Activated gamma-delta T cell treated with anti-CD3 and anti-CD28 coated beads, Interleukin-2, amount 50 U/mL, for 16 hours (primary cell): ENCODE measurements around the gene EIF2S3B.

Experiments
- DNase-seq: peaks from one replicate; pipeline ENCODE4 v3.0.0-alpha.2; 2020; ENCODE audit warnings: low read depth

Gene EIF2S3B

GRCh38 chr12:10554756-10555481 is 49.2 kb downstream of the EIF2S3B start:
- DNase-seq, result no peak

GRCh38 chr12:10557329-10557728 is 51.6 kb downstream of the EIF2S3B start:
- no peak for DNase-seq

GRCh38 chr12:10557766-10558165 is 52.1 kb downstream of the EIF2S3B start:
- DNase-seq, result no peak
